Amniotic epithelial cell (primary cell): ENCODE data around the gene DCBLD2.

Experiments used
- DNase-seq: peaks from one replicate; pipeline ENCODE4 v3.0.0-alpha.2; 2010; ENCODE audit warnings: low read depth

Gene DCBLD2

DNA sequence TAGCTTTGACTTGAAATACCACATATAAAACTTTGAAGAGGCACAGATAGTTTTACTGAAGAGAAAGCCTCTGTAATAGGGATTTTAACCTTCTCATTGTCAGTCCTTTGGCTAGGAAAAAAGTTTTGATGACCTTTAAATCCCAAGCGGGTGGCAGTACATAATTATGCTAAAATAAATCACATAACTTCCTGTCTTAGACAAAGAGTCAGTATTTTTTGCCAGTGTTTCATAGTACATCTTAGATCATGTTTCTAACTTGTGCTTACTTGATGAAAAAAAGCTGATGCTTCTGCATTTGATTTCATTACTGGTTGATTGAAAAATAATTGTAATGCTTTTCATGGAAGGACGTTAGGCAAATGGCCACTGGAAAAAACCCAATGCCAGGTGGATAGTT, 132.5 kb downstream of the DCBLD2 start:
- no peak for DNase-seq

DNA sequence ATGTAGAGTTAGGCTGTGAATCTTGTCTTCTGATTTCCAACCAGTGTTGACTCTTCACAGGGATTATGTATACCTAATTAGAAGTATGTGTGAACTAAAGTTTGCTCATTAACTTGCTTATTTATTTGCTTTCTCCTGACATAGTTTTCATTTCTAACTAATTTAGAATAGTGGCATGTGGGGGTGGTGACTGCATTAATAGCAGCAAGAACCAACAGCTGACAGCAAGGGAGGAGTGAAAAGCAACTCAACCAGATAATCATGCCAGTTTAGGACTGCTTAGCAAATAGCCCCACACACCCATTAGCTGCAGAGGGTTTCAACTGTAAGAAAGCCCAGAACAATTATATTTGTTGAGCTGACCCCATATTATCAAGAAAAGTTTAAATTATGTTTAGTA, 134.6 kb downstream of the DCBLD2 start:
- DNase-seq = no peak

GRCh38 chr3:98765721-98766120, 135.8 kb downstream of the DCBLD2 start:
- DNase-seq = no peak

GRCh38 chr3:98764472-98764884, 137.0 kb downstream of the DCBLD2 start:
- peak; percentile 77 for DNase-seq

- no peak for DNase-seq
These were observed 137.6 kb downstream of the DCBLD2 start for GRCh38 chr3:98763819-98764418.

GRCh38 chr3:98763076-98763475, 138.4 kb downstream of the DCBLD2 start, which contains the start of gene ST3GAL6:
Gene ST3GAL6, plus strand, starts transcription at chr3:98763340. Its CDS starts 5,101 bp downstream, at chr3:98768441.
- DNase-seq = peak; percentile 90

- no peak for DNase-seq
These were observed 139.8 kb downstream of the DCBLD2 start for GRCh38 chr3:98761643-98762229.

- DNase-seq = no peak
These were observed 141.9 kb downstream of the DCBLD2 start for GRCh38 chr3:98759629-98760028.

DNA sequence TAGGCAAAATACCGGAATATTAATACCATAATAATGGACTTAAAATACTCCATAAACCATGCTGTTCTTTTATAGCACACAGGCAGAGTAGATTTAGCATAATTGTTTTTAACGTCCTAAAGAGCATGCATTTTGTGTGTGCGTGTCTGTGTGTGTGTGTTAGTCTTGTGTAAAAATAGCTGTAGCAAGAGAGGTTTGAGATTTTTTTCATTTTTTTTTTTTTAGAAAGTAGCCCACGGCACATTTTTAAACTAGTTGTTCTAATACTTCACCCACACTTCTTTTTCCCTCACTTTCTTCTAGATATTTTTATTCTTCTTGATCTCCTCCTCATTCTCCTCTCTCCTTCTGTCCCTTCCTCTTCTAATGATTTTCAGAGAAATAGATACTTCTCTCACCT, 145.9 kb downstream of the DCBLD2 start:
- no peak for DNase-seq

- no peak for DNase-seq
These were observed 147.0 kb downstream of the DCBLD2 start for GRCh38 chr3:98754483-98754882.

- DNase-seq = peak; percentile 24
These were observed 151.1 kb downstream of the DCBLD2 start for GRCh38 chr3:98750276-98750919.

GRCh38 chr3:98746882-98747281, 154.6 kb downstream of the DCBLD2 start:
- DNase-seq = peak; percentile 56

- DNase-seq = peak; percentile 61
These were observed 155.4 kb downstream of the DCBLD2 start for GRCh38 chr3:98746122-98746521.
